ENCODE results near the gene NIPAL1.

GRCh38 chr4:48011722-48012121 lies 4.8 kb upstream of the NIPAL1 start:
- TF ChIP-seq CTCF (IDR thresholded peaks at IDR 0.05; ENCODE audit: borderline replicate concordance, extremely low read depth, low read length, poor library complexity, severe bottlenecking) = no peak
- TF ChIP-seq EZH2 (IDR thresholded peaks at IDR 0.05; ENCODE audit: borderline replicate concordance, low read depth, low read length, severe bottlenecking) = no peak

All from DND-41 (cell line).